GM19452 (cell line): ENCODE measurements around the gene TRAPPC5.

Source experiments
- ATAC-seq: cut with Tn5 transposase; IDR thresholded peaks from one replicate; pipeline ENCODE4 v1.9.1; 2021; ENCODE audit not compliant: unreplicated experiment

Gene TRAPPC5

GRCh38 chr19:7645656-7646425 is 34.8 kb upstream of the TRAPPC5 start:
- no peak for ATAC-seq

GRCh38 chr19:7646426-7646700 is 34.3 kb upstream of the TRAPPC5 start:
- no peak for ATAC-seq

GRCh38 chr19:7647156-7647555 is 33.5 kb upstream of the TRAPPC5 start:
- no peak for ATAC-seq

GRCh38 chr19:7648265-7649014 is 32.2 kb upstream of the TRAPPC5 start:
- no peak for ATAC-seq

- no peak for ATAC-seq
Observed at GRCh38 chr19:7650148-7650547, 30.5 kb upstream of the TRAPPC5 start.

- no peak for ATAC-seq
Observed at GRCh38 chr19:7652061-7652641, 28.5 kb upstream of the TRAPPC5 start.

GRCh38 chr19:7654401-7654800 is 26.2 kb upstream of the TRAPPC5 start:
- ATAC-seq, result no peak

- no peak for ATAC-seq
Observed at GRCh38 chr19:7655581-7655980, 25.1 kb upstream of the TRAPPC5 start.

GRCh38 chr19:7657131-7657751 is 23.4 kb upstream of the TRAPPC5 start:
- ATAC-seq, result no peak

GRCh38 chr19:7658219-7658686 is 22.4 kb upstream of the TRAPPC5 start:
- no peak for ATAC-seq

- ATAC-seq, result no peak
Observed at GRCh38 chr19:7661744-7662538, 18.7 kb upstream of the TRAPPC5 start.

- ATAC-seq, result no peak
Observed at GRCh38 chr19:7662657-7663056, 18.0 kb upstream of the TRAPPC5 start.

GRCh38 chr19:7663706-7664105 is 16.9 kb upstream of the TRAPPC5 start:
- ATAC-seq, result no peak

- no peak for ATAC-seq
Observed at GRCh38 chr19:7665076-7665475, 15.6 kb upstream of the TRAPPC5 start.

GRCh38 chr19:7668842-7669241 is 11.8 kb upstream of the TRAPPC5 start, which contains the start of gene RETN:
Gene RETN, plus strand, starts transcription at chr19:7669049. Its CDS starts 278 bp downstream, at chr19:7669327.
- no peak for ATAC-seq

- no peak for ATAC-seq
Observed at GRCh38 chr19:7669641-7670040, 11.0 kb upstream of the TRAPPC5 start.

GRCh38 chr19:7670150-7670783 is 10.4 kb upstream of the TRAPPC5 start:
- no peak for ATAC-seq

GRCh38 chr19:7670790-7671189 is 9.8 kb upstream of the TRAPPC5 start:
- ATAC-seq, result no peak

GRCh38 chr19:7672522-7672921 is 8.1 kb upstream of the TRAPPC5 start:
- ATAC-seq, result no peak
